Type B pancreatic cell (in vitro differentiated cells): ENCODE measurements around the gene TRAPPC8. TPM values are rescaled to one million over a fixed set of nuclear protein-coding genes. Genes with fewer than 3 reads are reported as not detected.

Source experiments
- DNase-seq: peaks from one replicate; pipeline ENCODE4 v3.0.0; 2021; ENCODE audit warnings: mixed read lengths; ENCODE audit not compliant: unreplicated experiment; ENCODE audit errors: extremely low spot score
- H3K27ac Mint-ChIP-seq: 2 replicates; pipeline ENCODE4 v1.8.0; 2021; ENCODE audit warnings: mild to moderate bottlenecking, mixed read lengths
- H3K27me3 Mint-ChIP-seq: 2 replicates; pipeline ENCODE4 v1.8.0; 2021; ENCODE audit warnings: mixed read lengths
- H3K36me3 Mint-ChIP-seq: 2 replicates; pipeline ENCODE4 v1.8.0; 2021; ENCODE audit warnings: mixed read lengths
- H3K4me1 Mint-ChIP-seq: one replicate; pipeline ENCODE4 v1.8.0; 2021; ENCODE audit warnings: mixed read lengths; ENCODE audit not compliant: unreplicated experiment
- H3K4me3 Mint-ChIP-seq: 2 replicates; pipeline ENCODE4 v1.8.0; 2021; ENCODE audit warnings: mild to moderate bottlenecking, mixed read lengths
- H3K9me3 Mint-ChIP-seq: 2 replicates; pipeline ENCODE4 v1.8.0; 2021; ENCODE audit warnings: mixed read lengths
- CTCF ChIP-seq: fragments of 200-600 bp; sonication (generic); conservative IDR thresholded peaks from 2 replicates; pipeline ENCODE4 v1.5.0; 2021; ENCODE audit warnings: antibody characterized with exemption, mild to moderate bottlenecking
- total RNA-seq: library from RNA; stranded (reverse); gene quantifications from 2 replicates; pipeline ENCODE4 v1.2.1, GENCODE V29; 2021; ENCODE audit warnings: low replicate concordance

TRAPPC8 gene
- total RNA-seq, 1 donor from 2014 or later, result 43.6 TPM

- H3K27ac Mint-ChIP-seq, result no peak overlapping the region
- H3K4me3 Mint-ChIP-seq, result no peak overlapping the region
- no peaks in the 10 kb centered on the region for H3K4me1 Mint-ChIP-seq
- no peak for DNase-seq
- no peak for TF ChIP-seq CTCF
- H3K36me3 Mint-ChIP-seq, result no peaks in the 10 kb centered on the region
- H3K9me3 Mint-ChIP-seq, result peaks cover 5% of the 10 kb centered on the region
- H3K27me3 Mint-ChIP-seq, result no peaks in the 10 kb centered on the region
Measured at GRCh38 chr18:31979714-31980113, 36.8 kb upstream of the TRAPPC8 start.

- TF ChIP-seq CTCF, result no peak
- Mint-ChIP-seq H3K4me1 (no peaks in the 10 kb centered on the region), H3K9me3 (peaks cover 9% of the 10 kb centered on the region), H3K4me3 (no peak overlapping the region), H3K27me3 (no peaks in the 10 kb centered on the region), H3K27ac (no peak overlapping the region), H3K36me3 (no peaks in the 10 kb centered on the region)
- DNase-seq, result no peak
Measured at GRCh38 chr18:31978616-31979015, 35.7 kb upstream of the TRAPPC8 start.

- Mint-ChIP-seq H3K9me3 (peaks cover 9% of the 10 kb centered on the region), H3K36me3 (no peaks in the 10 kb centered on the region), H3K4me3 (no peak overlapping the region), H3K27me3 (no peaks in the 10 kb centered on the region), H3K27ac (no peak overlapping the region), H3K4me1 (no peaks in the 10 kb centered on the region)
- peak; percentile 80 for TF ChIP-seq CTCF
- DNase-seq, result no peak
Measured at GRCh38 chr18:31977270-31977872, 34.4 kb upstream of the TRAPPC8 start.

GRCh38 chr18:31976242-31976641 lies 33.3 kb upstream of the TRAPPC8 start:
- no peak for TF ChIP-seq CTCF
- Mint-ChIP-seq H3K27me3 (no peaks in the 10 kb centered on the region), H3K27ac (no peak overlapping the region), H3K4me1 (no peaks in the 10 kb centered on the region), H3K4me3 (no peak overlapping the region), H3K36me3 (no peaks in the 10 kb centered on the region), H3K9me3 (peaks cover 13% of the 10 kb centered on the region)
- no peak for DNase-seq

- Mint-ChIP-seq H3K9me3 (peaks cover 13% of the 10 kb centered on the region), H3K4me3 (no peak overlapping the region), H3K4me1 (no peaks in the 10 kb centered on the region), H3K27me3 (peaks cover 3% of the 10 kb centered on the region), H3K27ac (no peak overlapping the region), H3K36me3 (no peaks in the 10 kb centered on the region)
- TF ChIP-seq CTCF, result no peak
- DNase-seq, result no peak
Measured at GRCh38 chr18:31973929-31974546, 31.1 kb upstream of the TRAPPC8 start.
